Activated naive CD4-positive, alpha-beta T cell treated with anti-CD3 and anti-CD28 coated beads, Interleukin-2, amount 50 U/mL, for 72 hours (primary cell): ENCODE measurements around the gene CABLES2. TPM values are rescaled to one million over a fixed set of nuclear protein-coding genes. Genes with fewer than 3 reads are reported as not detected.

Experiments
- ATAC-seq, 2 donors: fragments of 150-1000 bp; cut with Tn5 transposase; 2 replicates each; pipeline ENCODE4 v1.10.0; 2021; ENCODE audit warnings: mild to moderate bottlenecking in 2 of 2, moderate library complexity in 2 of 2
- DNase-seq, 2 donors: peaks; one replicate each; pipeline ENCODE4 v3.0.0; 2021 to 2022; ENCODE audit warnings: low spot score in 2 of 2
- H3K27ac Mint-ChIP-seq, 2 donors: one replicate each; pipeline ENCODE4 v1.8.0; 2022; ENCODE audit warnings: mild to moderate bottlenecking in 2 of 2, mixed read lengths in 2 of 2
- H3K36me3 Mint-ChIP-seq, 2 donors: one replicate each; pipeline ENCODE4 v1.8.0; 2022; ENCODE audit warnings: mixed read lengths in 2 of 2
- H3K9me3 Mint-ChIP-seq, 2 donors: one replicate each; pipeline ENCODE4 v1.8.0; 2022; ENCODE audit warnings: mixed read lengths in 2 of 2
- total RNA-seq, 2 donors: library from RNA; stranded (reverse); gene quantifications; one replicate each; pipeline ENCODE4 v1.2.3, GENCODE V29; 2022

Gene CABLES2
- total RNA-seq, 2 donors from 2014 or later, result 5.8 to 6.4 TPM

DNA sequence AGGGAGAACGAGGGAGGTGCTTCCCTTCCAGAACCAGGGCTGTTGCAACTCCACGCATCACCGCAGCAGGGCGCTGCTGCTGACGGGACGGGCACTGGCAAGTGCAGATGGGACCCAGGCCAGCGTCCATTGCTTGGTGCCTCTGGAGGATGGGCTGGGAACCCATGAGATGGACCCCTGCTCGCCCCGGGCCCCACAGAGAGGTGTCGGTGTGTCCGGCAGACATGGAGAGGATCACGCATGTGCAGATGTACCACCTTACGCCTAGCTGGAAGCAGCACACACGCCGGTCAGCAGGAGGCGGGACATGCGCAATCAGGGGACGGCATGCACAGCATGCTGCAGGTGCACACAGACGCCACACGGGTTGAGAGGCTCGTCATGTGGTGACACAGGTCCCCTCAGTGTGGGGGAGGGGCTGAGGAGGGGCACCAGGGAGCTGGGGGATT is 5.7 kb downstream of the CABLES2 start:
- peaks cover 0 to 8% of the 10 kb centered on the region in 2 donors for H3K36me3 Mint-ChIP-seq
- DNase-seq, result no peak
- ATAC-seq, result no peak
- H3K27ac Mint-ChIP-seq, result peak overlapping the region in 1 of 2 donors; percentile 18
- H3K9me3 Mint-ChIP-seq, result peaks cover 0 to 5% of the 10 kb centered on the region in 2 donors

DNA sequence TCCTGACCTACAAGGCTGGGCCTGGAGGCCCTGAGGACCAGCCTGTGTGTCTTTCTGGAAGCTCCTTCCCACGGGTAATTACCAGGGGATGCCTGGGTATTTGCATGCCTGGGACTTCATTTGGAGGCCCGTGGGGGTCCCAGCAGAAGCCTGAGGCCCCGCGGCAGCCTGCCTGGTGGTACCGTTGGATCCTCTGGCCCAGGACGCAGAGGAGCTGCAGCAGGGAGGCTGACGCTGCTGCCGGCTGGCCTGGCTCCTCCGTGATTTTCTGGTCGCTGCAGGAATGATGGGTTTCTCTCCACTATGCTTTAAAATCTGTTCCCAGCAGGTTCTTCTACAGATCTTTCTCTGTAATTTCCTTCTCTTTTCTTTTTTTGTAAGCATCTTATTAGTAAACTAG is 6.5 kb downstream of the CABLES2 start:
- peaks cover 0 to 5% of the 10 kb centered on the region in 2 donors for H3K9me3 Mint-ChIP-seq
- ATAC-seq, result no peak
- no peak for DNase-seq

DNA sequence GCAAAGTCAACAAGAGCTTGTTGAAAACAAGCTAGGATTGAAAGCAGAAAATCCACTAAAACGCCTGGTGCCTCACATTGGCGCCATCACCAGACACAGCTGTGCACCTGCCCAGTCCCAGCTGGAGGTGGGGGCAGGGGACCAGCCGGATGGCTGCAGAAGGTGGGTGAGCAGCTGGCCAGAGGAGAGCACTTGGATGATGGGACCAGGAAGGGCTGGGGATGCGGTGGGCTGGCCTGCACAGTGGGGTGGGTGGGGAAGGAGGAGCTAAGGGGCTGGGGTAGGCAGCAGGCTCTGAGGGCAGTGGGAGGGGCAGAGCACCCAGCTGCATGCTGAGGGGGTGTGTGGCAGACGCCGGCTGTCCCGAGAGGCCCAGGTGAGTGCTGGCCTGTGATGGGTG is 7.1 kb downstream of the CABLES2 start:
- no peak for ATAC-seq
- DNase-seq, result no peak
- H3K9me3 Mint-ChIP-seq, result peaks cover 0 to 5% of the 10 kb centered on the region in 2 donors
- H3K27ac Mint-ChIP-seq, result no peak overlapping the region
- H3K36me3 Mint-ChIP-seq, result peaks cover 0 to 8% of the 10 kb centered on the region in 2 donors

More for the DNA sequence above, 6.5 kb downstream of the CABLES2 start:
- H3K27ac Mint-ChIP-seq, result peak overlapping the region in 1 of 2 donors; percentile 18
- peaks cover 0 to 8% of the 10 kb centered on the region in 2 donors for H3K36me3 Mint-ChIP-seq

DNA sequence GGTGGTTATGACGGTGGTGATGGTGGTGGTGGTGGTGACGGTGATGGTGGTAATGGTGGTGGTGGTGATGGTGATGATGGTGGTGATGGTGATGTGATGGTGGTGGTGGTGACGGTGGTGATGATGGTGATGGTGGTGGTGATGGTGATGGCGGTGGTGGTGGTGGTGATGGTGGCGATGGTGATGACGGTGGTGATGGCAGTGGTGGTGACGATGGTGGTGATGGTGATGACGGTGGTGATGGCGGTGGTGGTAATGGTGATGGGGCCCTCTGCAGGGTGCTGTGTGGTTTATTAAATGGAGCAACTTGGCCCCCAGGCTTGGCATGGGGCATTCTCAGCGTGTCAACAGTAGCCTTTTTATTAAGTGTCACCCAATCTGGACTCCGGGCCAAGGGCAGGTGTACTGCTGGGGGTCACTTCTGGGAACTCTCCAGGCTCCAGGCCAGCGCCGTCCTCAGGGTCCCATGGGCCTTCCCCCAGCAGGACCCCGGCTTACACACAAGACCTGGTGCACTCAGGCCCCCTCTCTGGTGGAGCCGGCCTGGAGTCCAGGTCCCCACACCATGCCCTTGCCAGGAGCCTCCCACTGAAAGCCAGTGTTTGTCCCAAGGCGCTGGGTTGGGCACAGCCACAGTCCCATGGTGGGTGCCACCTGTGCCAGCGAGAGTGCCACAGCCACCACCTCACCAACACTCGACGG is 8.8 kb downstream of the CABLES2 start:
- H3K9me3 Mint-ChIP-seq, result peaks cover 0 to 5% of the 10 kb centered on the region in 2 donors
- no peak overlapping the region for H3K27ac Mint-ChIP-seq
- ATAC-seq (no peak), DNase-seq (no peak)
- H3K36me3 Mint-ChIP-seq, result peaks cover 0 to 8% of the 10 kb centered on the region in 2 donors

DNA sequence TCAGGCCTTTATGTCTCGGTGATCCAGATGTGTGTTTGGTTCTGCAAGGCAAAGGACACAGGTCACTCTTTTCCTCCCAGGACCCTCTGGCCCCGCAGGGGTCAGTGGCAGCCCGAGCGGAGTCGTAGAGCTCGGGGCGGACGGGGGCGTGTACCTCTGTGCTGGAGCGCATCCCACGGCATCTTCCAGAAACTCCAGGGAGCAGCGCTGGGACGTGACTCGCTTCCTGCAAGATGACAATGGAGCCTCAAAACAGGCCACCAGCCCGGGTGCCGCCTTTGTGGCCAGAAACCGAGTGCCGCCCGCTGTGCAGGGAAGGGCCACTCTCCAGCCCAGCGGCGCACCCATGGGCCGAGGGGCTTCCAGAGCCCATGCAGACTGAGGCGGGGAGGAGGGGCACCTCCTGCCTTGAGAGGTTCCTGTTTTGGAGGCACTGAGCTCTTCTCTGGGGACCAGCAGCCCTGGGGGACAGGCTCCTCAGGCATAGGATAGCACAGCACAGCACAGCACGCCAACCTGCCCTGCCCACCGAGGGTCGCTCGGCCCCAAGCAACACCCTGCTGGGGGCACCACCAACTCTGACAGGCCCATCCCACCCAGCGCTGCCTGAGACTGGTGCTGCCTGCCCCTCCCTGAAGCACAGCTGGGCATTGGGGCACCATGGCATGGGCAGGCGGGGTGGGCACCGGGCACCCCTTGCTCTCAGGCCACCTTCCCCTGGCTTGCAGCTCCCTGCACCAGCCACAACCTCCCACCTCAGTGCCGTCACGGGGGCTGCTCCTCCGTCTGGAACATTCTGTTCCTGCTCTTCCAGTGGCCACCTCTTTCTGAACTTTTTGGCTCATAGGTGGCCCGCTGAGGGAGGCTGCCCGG is 10.5 kb downstream of the CABLES2 start:
- ATAC-seq, result no peak
- no peak for DNase-seq
- H3K9me3 Mint-ChIP-seq, result peaks cover 0 to 5% of the 10 kb centered on the region in 2 donors
- no peak overlapping the region for H3K27ac Mint-ChIP-seq
- H3K36me3 Mint-ChIP-seq, result peaks cover 0 to 8% of the 10 kb centered on the region in 2 donors

DNA sequence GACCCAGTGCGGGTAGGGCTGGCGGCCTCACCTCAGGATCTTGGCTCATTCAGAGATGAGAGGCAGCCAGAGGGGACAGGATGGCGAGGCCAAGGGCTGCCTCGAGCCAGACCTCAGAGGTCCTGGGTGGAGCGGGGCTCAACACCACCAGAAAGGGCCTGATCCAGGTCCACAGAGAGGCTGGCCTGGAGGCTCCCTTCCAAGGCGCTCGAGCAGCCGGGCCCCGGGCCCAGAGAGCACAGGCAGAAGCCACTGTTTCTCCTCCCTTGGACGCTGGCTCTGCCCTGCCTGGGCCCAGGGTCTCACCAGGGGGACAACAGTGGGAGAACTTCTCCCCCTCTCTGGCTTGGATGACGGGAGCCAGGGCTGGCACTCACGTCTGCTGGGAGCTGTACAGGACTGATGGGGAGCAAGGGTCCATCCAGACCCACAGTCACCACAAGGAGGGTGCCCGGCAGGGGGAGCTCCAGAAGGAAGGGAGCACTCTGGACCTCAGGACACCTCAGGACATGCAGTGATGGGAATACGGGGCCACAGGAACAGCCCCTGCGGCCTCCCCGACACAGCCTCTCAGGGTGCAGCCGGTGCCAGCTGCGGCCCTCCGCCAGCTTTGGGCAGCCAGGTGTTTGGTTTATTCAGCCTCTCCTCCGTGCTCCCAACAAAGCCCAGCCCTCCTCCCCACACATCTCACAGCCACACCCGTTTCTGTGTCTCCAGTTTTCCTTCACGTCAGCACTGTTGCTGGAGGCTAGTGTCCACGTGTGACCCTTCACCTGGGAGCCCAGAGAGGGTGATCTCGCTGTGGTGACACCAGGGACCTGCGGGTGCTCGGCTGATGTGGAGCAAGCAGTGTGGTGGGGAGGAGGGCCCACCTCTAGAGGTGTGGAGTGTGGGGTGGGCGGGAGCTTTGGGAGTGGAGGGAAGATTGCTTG is 11.5 kb downstream of the CABLES2 start:
- Mint-ChIP-seq H3K9me3 (peaks cover 0 to 5% of the 10 kb centered on the region in 2 donors), H3K27ac (no peak overlapping the region), H3K36me3 (peaks cover 0 to 8% of the 10 kb centered on the region in 2 donors)
- DNase-seq (no peak), ATAC-seq (peak in 1 of 2 donors; percentile 4)

DNA sequence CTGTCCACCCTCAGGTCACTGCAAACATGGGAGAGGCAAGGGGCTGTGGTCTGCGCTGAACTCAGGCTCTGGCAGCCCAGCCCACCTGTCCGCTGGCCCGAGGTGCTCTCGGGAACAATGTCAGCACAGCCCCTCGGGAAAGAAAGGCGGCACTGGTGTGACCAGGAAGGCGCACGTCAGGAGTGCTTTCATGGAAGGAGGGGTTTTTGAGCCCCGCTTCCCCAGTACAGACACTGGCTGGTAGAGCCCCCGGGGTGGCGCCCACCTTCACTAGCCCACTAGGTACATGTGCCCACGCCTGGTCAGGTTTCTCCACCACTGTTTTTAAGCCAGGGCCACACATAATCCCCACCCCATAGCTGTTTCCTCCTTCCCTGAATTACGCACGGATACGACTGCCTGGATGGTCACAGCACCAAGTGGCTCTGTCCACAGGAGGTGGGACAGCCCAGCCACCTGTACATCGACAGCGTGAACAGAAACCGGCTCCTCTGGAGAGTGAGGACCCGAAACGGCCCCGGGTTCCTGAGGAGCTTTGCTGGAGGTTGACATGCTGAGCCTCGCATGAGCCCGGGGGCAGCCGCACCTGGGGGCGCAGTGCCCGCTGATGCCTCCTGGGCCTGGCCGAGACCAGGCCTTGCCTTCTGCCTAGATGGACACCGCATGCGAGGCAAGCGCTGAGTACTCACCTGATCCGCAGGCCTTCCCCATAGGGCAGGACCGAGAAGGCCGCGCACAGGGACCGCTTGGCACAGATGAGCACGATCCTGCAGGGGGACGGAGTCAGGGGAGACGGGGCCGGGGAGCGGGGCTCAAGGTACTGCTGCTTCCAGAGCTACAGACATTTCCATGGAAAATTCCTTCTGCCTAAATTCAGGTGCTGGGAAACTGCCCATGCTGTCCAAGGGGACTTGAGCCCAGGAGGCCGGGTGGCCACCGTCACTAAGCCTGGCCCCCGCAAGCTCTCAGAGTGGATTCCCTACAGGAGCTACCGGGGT is 12.5 kb downstream of the CABLES2 start:
- H3K36me3 Mint-ChIP-seq, result peaks cover 4 to 8% of the 10 kb centered on the region in 2 donors
- ATAC-seq (no peak), DNase-seq (no peak)
- H3K9me3 Mint-ChIP-seq, result peaks cover 0 to 5% of the 10 kb centered on the region in 2 donors
- H3K27ac Mint-ChIP-seq, result peak overlapping the region; percentile 36 to 55

DNA sequence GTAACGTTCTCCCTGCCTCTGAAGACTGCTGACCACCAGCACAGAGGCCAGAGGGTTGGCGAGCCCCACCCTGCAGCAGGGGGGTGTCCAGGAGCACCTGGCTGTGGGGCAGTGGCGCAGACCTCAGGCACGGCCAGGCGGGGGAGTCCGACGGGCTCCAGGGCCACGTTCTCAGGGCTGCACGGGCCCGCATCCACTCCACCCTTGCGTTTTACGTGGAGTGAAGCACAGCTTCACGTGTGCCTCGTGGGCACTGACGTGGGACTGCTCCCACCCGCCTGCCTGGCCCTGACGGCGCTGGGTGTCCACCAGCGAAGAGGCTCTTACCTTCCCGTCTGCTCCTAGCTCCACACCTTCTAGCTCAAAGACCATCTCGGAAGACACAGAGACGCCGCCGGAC is 13.3 kb downstream of the CABLES2 start:
- peaks cover 11 to 14% of the 10 kb centered on the region in 2 donors for H3K36me3 Mint-ChIP-seq
- peaks cover 0 to 5% of the 10 kb centered on the region in 2 donors for H3K9me3 Mint-ChIP-seq
- H3K27ac Mint-ChIP-seq, result peak overlapping the region in 1 of 2 donors; percentile 55
- DNase-seq (no peak), ATAC-seq (no peak)

DNA sequence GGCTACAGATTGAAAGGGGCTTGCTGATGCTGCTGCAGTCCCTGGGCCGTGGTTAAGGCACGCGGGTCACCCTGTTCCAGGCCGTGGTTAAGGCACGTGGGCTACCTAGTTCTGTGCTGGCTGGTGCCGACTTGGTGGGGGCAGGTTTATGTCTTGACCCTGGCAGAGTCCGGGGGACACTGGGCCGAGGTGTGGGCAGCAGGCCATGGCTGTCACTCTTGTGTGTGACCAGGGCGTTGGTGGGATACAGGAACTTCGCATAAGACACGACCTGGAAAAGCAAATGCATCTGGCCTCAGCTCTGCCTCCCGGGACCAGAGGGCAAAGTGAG is 13.8 kb downstream of the CABLES2 start:
- H3K9me3 Mint-ChIP-seq, result peaks cover 0 to 5% of the 10 kb centered on the region in 2 donors
- DNase-seq (no peak), ATAC-seq (no peak)
- peaks cover 16 to 19% of the 10 kb centered on the region in 2 donors for H3K36me3 Mint-ChIP-seq
- no peak overlapping the region for H3K27ac Mint-ChIP-seq

DNA sequence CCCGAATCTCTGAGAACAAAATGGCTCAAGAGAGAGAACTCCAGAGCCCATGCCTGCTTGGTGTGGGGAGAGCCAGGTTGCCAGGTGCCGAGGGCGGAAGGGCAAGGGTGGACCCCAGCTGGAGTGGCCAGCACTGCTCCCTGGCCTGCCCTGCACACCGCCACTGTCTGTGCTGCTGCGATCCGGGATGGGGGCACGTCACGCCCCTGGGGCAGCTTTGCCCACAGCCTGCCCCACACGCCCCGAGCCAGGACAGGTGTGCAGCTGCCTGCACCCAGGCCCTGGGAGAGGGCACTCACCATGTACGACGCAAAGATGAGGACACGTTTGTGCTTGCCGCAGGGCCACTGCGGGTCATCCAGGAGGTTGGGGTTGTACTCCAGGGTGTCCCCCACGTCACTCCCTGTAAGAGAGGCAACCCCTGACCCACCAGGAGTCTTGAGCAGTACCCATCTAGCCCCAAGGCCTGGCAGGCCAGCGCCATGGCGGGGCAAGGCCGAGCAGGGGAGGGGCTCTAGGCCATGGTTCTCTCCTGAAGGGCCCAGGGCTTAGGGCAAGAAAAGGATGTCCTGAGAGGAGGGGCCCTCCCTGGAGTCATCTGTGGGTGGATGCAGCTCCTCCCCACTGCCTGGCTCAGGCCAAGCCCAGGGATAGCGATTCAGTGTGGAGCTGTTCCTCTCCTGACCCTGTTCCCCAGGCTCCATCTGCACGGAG is 14.3 kb downstream of the CABLES2 start:
- peak overlapping the region in 1 of 2 donors; percentile 38 for H3K27ac Mint-ChIP-seq
- ATAC-seq, result peak; percentile 14 to 35
- H3K36me3 Mint-ChIP-seq, result peaks cover 22 to 24% of the 10 kb centered on the region in 2 donors
- no peaks in the 10 kb centered on the region for H3K9me3 Mint-ChIP-seq
- no peak for DNase-seq

DNA sequence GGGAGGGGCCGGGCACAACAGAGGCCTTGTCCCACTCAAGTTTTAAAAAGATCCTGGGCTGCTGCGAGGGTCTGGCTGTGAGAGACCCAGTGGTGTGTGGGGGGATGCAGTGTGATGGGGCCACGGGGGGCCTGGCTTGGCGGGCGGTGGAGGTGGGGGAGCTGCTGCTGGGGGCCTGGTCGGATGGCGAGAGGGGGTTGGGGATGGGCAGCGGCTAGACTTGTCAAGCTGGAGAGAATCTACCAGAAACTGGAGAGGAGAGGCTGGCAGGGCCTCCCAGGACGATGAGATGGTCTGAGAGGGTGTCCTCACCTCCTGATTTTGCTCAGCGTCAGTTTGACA is 15.0 kb downstream of the CABLES2 start:
- DNase-seq, result no peak
- no peak for ATAC-seq
- peak overlapping the region; percentile 38 to 65 for H3K27ac Mint-ChIP-seq
- H3K9me3 Mint-ChIP-seq, result no peaks in the 10 kb centered on the region
- H3K36me3 Mint-ChIP-seq, result peaks cover 24 to 27% of the 10 kb centered on the region in 2 donors

DNA sequence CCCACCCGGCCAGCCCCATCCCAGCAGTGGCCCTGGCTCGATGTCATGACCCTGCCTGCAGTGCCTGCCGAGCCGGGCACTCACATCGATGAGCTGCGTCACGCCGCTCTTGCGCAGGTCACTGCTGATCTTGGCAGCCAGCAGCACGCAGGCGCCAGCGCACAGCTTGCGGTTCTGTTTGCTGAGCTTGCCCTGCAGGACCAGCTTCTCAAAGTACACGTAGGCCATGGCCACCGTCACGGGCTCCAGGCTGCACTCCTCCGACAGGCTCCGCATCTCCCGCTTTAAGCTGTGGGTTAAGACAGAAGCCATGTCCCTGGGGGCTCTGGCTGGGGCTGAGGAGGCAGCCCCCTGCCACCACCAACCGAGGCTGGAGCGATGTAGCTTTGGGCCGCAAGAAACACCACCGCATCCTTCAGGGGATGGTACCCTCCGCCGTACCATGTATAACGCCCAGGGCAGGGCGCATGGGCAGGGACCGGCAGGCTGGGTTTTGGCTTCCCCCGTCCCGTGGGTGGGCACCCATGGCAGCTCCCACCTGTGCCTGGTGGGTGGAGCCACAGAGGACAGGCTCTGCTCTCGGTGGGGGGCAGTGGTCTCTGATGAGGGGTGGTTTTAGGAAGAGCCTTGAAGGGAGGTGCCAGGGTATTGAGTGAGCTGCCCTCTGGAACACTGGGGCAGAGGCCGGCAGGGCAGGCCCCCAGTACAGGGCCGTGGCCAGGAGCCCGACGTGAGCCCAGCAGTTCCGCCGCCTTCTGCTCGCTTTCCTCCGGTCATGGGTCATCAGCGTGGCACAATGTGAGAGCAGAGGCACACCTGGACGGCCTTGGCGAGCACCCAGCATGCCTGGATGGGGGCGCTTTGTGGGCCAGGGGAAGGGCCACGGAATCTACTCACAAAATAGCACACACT is 15.7 kb downstream of the CABLES2 start:
- H3K9me3 Mint-ChIP-seq, result no peaks in the 10 kb centered on the region
- H3K27ac Mint-ChIP-seq, result peak overlapping the region; percentile 38 to 65
- ATAC-seq, result no peak

DNA sequence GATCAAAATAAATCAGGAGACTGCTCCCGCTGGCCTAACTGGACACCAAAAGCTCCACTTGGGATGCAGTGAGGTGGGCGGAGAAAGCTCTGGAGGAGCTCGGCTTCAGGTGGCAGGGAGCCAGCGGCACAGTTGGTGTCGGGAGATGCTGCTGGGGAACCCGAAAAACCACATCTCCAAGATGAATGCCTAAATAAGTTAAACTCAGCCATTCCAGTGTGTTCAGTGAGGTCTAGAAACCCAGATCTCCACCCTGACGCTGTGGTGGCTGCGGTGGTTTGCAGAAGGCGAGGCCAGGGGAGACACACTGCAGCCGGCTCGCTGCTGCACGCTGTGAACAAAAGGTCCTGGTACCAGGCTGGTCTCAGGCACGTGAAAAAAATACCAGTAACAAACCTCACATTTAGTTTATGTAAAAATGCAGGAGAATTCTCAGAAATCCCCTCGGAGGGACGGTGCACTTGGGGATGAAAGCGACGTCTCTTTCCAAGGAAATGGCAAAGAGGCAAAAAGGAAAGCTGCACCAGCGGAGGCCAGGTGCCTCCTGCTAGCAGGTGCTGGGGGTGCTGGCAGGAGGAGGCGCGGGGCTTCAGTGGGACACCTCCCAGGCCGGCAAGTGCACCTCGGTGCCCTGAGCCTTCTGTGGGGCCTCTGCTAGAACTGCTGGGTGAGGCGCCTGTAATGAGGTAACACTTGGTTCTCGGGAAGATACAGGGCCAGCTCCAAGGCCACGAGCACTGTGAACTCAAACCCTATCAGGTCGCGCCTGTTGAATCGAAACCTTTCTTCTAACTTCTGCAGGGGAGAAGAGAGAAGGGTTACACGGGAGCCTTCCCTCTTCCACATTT is 16.5 kb downstream of the CABLES2 start:
- peak overlapping the region; percentile 9 to 72 for H3K27ac Mint-ChIP-seq
- no peak for ATAC-seq
- H3K9me3 Mint-ChIP-seq, result no peaks in the 10 kb centered on the region
- no peak for DNase-seq
- H3K36me3 Mint-ChIP-seq, result peaks cover 29 to 32% of the 10 kb centered on the region in 2 donors

More for the DNA sequence above, 15.7 kb downstream of the CABLES2 start:
- H3K36me3 Mint-ChIP-seq, result peaks cover 23 to 27% of the 10 kb centered on the region in 2 donors
- DNase-seq, result no peak
